H1 (cell line): Measurements from ENCODE around the gene DLG1.

Source experiments
- BACH1 ChIP-seq: IDR thresholded peaks from 2 replicates; pipeline ENCODE4 v1.6.1; 2012; ENCODE audit warnings: low read length, improper control_type of control experiment
- EZH2 ChIP-seq: fragments of 200-600 bp; sonication (generic); IDR thresholded peaks from 2 replicates; pipeline ENCODE4 v1.7.1; 2012; ENCODE audit warnings: low read depth, mild to moderate bottlenecking, moderate library complexity, low read length, inconsistent platforms; ENCODE audit not compliant: severe bottlenecking
- GABPA ChIP-seq: IDR thresholded peaks from 2 replicates; pipeline ENCODE4 v1.6.1; 2011; ENCODE audit warnings: mild to moderate bottlenecking, low read length, moderate library complexity, borderline replicate concordance; ENCODE audit not compliant: insufficient read depth
- HDAC2 ChIP-seq, 2 experiments: fragments of 300-600 bp in 1 of 2; sonication (generic) in 1 of 2; IDR thresholded peaks; 2 replicates each; pipeline ENCODE4 v1.6.1; 2011 to 2012; ENCODE audit warnings: low read depth in 2 of 2, low read length in 2 of 2, mild to moderate bottlenecking in 2 of 2, moderate library complexity in 2 of 2, borderline replicate concordance in 1 of 2, inconsistent platforms in 1 of 2
- POLR2A ChIP-seq, 2 experiments: IDR thresholded peaks; 1 replicate in 1 of 2; 2 replicates in 1 of 2; pipeline ENCODE4 v1.6.1; 2011; ENCODE audit warnings: low read depth in 2 of 2, low read length in 2 of 2, mild to moderate bottlenecking in 2 of 2; ENCODE audit errors: control extremely low read depth in 1 of 2
- TF ChIP-seq, protein P1 (sequence below), 3 experiments: IDR thresholded peaks; 1 replicate in 2 of 3; 2 replicates in 1 of 3; pipeline versions ENCODE4 v1.5.1 to v1.6.1; 2011; ENCODE audit warnings: low read length in 3 of 3, mild to moderate bottlenecking in 3 of 3, inconsistent platforms in 2 of 3, low read depth in 1 of 3, moderate library complexity in 1 of 3; ENCODE audit not compliant: insufficient read depth in 1 of 3; ENCODE audit errors: control extremely low read depth in 1 of 3
- TF ChIP-seq, protein P2 (sequence below): IDR thresholded peaks from 2 replicates; pipeline ENCODE4 v1.6.1; 2012; ENCODE audit warnings: inconsistent platforms

DNA sequence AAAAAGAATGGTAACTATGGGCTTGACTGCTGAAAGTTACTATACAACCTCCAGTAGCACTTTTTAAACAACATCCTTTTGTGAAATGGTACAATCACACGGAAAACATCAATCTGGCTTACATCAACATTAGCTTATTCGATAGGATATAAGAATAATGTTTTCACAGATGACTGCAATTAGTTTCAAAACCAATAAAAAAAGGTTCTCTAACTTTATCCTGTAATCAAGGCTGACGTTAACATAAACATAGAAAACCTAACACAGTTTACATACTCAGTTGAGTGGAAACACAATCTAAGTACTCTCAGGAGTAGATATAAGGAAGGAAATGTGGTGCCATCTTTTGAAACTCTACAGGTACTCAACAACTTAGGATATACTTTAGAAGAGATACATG lies 102.2 kb downstream of the DLG1 start:
- TF ChIP-seq, protein P1, sequence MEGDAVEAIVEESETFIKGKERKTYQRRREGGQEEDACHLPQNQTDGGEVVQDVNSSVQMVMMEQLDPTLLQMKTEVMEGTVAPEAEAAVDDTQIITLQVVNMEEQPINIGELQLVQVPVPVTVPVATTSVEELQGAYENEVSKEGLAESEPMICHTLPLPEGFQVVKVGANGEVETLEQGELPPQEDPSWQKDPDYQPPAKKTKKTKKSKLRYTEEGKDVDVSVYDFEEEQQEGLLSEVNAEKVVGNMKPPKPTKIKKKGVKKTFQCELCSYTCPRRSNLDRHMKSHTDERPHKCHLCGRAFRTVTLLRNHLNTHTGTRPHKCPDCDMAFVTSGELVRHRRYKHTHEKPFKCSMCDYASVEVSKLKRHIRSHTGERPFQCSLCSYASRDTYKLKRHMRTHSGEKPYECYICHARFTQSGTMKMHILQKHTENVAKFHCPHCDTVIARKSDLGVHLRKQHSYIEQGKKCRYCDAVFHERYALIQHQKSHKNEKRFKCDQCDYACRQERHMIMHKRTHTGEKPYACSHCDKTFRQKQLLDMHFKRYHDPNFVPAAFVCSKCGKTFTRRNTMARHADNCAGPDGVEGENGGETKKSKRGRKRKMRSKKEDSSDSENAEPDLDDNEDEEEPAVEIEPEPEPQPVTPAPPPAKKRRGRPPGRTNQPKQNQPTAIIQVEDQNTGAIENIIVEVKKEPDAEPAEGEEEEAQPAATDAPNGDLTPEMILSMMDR (IDR thresholded peaks at IDR 0.05; ENCODE audit: control extremely low read depth in 1 of 3, insufficient read depth in 1 of 3, low read depth in 1 of 3, low read length in 3 of 3) = no peak
- TF ChIP-seq POLR2A (IDR thresholded peaks at IDR 0.05; ENCODE audit: control extremely low read depth in 1 of 2, low read depth in 2 of 2, low read length in 2 of 2) (no peak), GABPA (no peak), HDAC2 (IDR thresholded peaks at IDR 0.05; ENCODE audit: borderline replicate concordance in 1 of 2, low read depth in 2 of 2, low read length in 2 of 2) (no peak), BACH1 (no peak), EZH2 (no peak)
- TF ChIP-seq, protein P2, sequence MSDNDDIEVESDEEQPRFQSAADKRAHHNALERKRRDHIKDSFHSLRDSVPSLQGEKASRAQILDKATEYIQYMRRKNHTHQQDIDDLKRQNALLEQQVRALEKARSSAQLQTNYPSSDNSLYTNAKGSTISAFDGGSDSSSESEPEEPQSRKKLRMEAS = no peak
